KOPT-K1 (cell line): Measurements from ENCODE around the gene ADK.
"Not testable (repeated sequence)": the region's sequence is repeated elsewhere in the genome, so short reads cannot be mapped to it uniquely, and the experiment has no call there.

Source experiments
- H3K27ac ChIP-seq: fragments of 200-600 bp; sonication (generic); 2 replicates; pipeline ENCODE4 v1.5.1; 2016; ENCODE audit warnings: antibody characterized with exemption, mild to moderate bottlenecking, low read depth, low read length; ENCODE audit not compliant: poor library complexity, severe bottlenecking
- H3K36me3 ChIP-seq: fragments of 200-600 bp; sonication (generic); 2 replicates; pipeline ENCODE4 v1.5.1; 2017; ENCODE audit warnings: antibody characterized with exemption, mild to moderate bottlenecking, low read length, moderate library complexity; ENCODE audit not compliant: insufficient read depth
- H3K9me3 ChIP-seq: fragments of 200-600 bp; sonication (generic); 2 replicates; pipeline ENCODE4 v1.5.1; 2017; ENCODE audit warnings: antibody characterized with exemption, low read length, mild to moderate bottlenecking; ENCODE audit not compliant: insufficient read depth, poor library complexity, severe bottlenecking

The ADK gene

GRCh38 chr10:74187237-74187636 lies 36.2 kb downstream of the ADK start:
- Histone ChIP-seq H3K27ac (no peak overlapping the region), H3K36me3 (no peaks in the 10 kb centered on the region), H3K9me3 (no peaks in the 10 kb centered on the region)

- H3K9me3 ChIP-seq, H3K36me3 ChIP-seq, H3K27ac ChIP-seq: not testable (repeated sequence)
These were observed 37.6 kb downstream of the ADK start for GRCh38 chr10:74188617-74189016.

GRCh38 chr10:74189999-74190421 lies 39.0 kb downstream of the ADK start:
- Histone ChIP-seq H3K9me3 (no peaks in the 10 kb centered on the region), H3K27ac (peak overlapping the region; percentile 42), H3K36me3 (no peaks in the 10 kb centered on the region)

DNA sequence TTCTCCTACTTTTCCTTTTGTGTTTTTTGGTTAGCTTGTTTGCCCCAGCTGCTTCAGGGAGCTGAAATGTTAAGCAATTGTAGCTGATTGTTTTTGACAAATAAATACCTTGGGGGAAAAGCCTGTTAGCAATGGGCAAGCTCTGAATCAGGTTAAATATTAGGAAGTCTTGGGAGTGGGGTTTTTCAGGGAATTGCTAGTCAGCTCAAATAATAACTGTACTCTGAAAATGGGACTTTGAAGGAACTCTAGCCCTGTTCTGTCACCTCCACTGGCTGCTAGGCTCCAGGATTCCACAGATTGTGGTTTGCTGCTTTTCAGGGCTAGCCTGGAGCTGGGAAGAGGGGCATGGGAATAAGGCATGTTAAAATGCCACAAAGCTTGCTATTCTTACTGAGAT lies 39.5 kb downstream of the ADK start:
- H3K36me3 ChIP-seq, result no peaks in the 10 kb centered on the region
- peak overlapping the region; percentile 42 for H3K27ac ChIP-seq
- H3K9me3 ChIP-seq, result no peaks in the 10 kb centered on the region

DNA sequence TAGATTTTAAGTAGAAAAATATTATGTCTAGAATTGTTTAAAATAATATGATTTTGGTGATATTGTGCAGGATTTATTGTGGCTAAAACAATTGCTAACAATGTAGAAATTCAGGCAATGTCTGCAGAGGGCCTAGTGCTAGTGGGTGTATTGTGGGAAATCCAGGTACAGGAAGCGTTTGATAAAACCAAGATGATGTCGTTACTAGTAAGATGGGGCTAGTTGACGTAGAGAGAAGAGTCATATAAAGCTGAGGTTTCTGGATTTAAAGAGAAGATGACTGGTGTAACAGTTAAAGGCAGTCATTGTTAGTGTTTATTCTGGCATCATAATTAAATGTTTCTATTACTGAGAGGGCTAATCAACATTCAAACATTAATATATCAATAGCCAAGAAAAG lies 43.5 kb downstream of the ADK start:
- Histone ChIP-seq H3K36me3 (no peaks in the 10 kb centered on the region), H3K9me3 (no peaks in the 10 kb centered on the region), H3K27ac (no peak overlapping the region)

DNA sequence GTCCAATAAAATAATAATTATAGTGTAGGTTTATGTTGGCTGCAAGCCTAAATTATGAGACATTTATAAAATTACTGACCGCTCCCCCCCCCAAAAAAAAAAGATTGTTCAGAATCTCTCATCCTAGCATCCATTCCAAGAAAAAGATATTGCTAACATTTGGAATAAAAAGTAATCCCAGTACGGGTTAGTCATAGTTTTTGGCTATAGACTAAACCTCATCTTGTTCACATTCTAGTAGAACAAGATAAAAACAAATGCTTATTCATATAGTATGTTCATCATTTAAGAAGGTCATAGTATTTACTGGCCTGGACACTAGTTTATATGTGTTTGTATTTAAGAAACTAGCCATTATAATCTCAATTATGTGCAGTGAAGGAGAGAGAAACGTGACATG lies 44.0 kb downstream of the ADK start:
- no peaks in the 10 kb centered on the region for H3K9me3 ChIP-seq
- no peaks in the 10 kb centered on the region for H3K36me3 ChIP-seq
- no peak overlapping the region for H3K27ac ChIP-seq

- Histone ChIP-seq H3K36me3 (peaks cover 21% of the 10 kb centered on the region; the same call in 1 of the 2 replicates), H3K27ac (no peak overlapping the region), H3K9me3 (no peaks in the 10 kb centered on the region)
These were observed 48.3 kb downstream of the ADK start for GRCh38 chr10:74199315-74199714.

DNA sequence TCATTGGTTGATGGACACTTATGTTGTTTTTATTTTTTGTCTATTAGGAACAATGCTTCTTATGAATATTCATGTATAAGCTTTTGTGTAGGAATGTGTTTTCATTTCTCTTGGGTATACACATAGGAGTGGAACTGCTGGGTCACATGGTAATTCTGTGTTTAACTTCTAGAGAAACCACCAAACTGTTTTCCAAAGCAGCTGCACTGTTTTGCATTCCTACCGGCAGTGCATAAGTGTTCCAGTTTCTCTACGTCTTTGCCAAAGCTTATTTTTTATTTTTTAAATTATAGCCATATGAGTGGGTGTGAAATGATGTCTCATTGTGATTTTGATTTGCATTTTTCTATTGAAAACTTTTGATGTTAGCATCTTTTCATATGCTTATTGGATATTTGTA lies 51.3 kb downstream of the ADK start:
- peaks cover 31% of the 10 kb centered on the region; the same call in 1 of the 2 replicates for H3K36me3 ChIP-seq
- no peak overlapping the region for H3K27ac ChIP-seq
- H3K9me3 ChIP-seq, result no peaks in the 10 kb centered on the region

DNA sequence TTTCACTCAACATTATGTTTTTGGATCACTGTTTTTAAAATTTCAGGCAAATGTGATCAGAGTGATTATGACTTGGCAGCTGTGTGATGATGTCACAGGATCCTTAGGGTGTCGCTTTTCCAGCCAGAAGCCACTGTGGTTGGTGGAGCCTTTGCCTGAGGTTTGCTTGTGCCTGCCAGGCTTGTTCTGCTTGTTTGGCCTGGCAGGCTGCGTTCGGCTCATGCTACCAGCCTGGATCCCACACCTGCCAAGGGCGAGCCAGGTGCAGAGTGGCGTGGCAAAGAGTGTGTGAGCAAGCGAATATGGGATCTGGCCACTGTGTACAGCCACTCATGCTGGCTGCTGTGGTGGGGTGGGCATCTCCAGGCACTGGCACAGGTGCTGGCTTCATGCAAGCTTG lies 55.7 kb downstream of the ADK start:
- no peak overlapping the region for H3K27ac ChIP-seq
- H3K36me3 ChIP-seq, result peaks cover 28% of the 10 kb centered on the region; the same call in 1 of the 2 replicates
- no peaks in the 10 kb centered on the region for H3K9me3 ChIP-seq

- peaks cover 19% of the 10 kb centered on the region; the same call in 1 of the 2 replicates for H3K36me3 ChIP-seq
- H3K27ac ChIP-seq, result no peak overlapping the region
- H3K9me3 ChIP-seq, result no peaks in the 10 kb centered on the region
These were observed 56.9 kb downstream of the ADK start for GRCh38 chr10:74207691-74208480.

GRCh38 chr10:74208997-74209396 lies 58.0 kb downstream of the ADK start:
- Histone ChIP-seq H3K36me3 (peaks cover 14% of the 10 kb centered on the region; the same call in 1 of the 2 replicates), H3K27ac (no peak overlapping the region), H3K9me3 (no peaks in the 10 kb centered on the region)

GRCh38 chr10:74213019-74213418 lies 62.0 kb downstream of the ADK start:
- no peak overlapping the region for H3K27ac ChIP-seq
- peaks cover 3% of the 10 kb centered on the region for H3K9me3 ChIP-seq

GRCh38 chr10:74213571-74214162 lies 62.6 kb downstream of the ADK start:
- no peak overlapping the region for H3K27ac ChIP-seq
- H3K36me3 ChIP-seq, result no peaks in the 10 kb centered on the region
- H3K9me3 ChIP-seq, result peaks cover 3% of the 10 kb centered on the region

More at GRCh38 chr10:74213019-74213418, 62.0 kb downstream of the ADK start:
- no peaks in the 10 kb centered on the region for H3K36me3 ChIP-seq

DNA sequence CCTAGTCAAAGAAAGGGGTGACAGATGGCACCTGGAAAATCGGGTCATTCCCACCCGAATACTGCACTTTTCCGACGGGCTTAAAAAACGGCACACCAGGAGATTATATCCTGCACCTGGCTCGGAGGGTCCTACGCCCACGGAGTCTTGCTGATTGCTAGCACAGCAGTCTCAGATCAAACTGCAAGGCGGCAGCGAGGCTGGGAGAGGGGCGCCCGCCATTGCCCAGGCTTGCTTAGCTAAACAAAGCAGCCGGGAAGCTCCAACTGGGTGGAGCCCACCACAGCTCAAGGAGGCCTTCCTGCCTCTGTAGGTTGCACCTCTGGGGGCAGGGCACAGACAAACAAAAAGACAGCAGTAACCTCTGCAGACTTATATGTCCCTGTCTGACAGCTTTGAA lies 66.1 kb downstream of the ADK start:
- H3K9me3 ChIP-seq, result not testable (repeated sequence)

GRCh38 chr10:74222467-74222866 lies 71.4 kb downstream of the ADK start:
- not testable (repeated sequence) for H3K9me3 ChIP-seq, H3K36me3 ChIP-seq, H3K27ac ChIP-seq

More for the DNA sequence above, 66.1 kb downstream of the ADK start:
- not testable (repeated sequence) for H3K36me3 ChIP-seq, H3K27ac ChIP-seq
